DMS 273 (cell line): ENCODE measurements around the gene C18orf63.
"Not testable (repeated sequence)": the region's sequence is repeated elsewhere in the genome, so short reads cannot be mapped to it uniquely, and the experiment has no call there.

Experiments used
- DNase-seq: peaks from one replicate; lab custom pipeline; 2025; ENCODE audit not compliant: unreplicated experiment; lab: John Stamatoyannopoulos, UW

C18orf63 gene

DNA sequence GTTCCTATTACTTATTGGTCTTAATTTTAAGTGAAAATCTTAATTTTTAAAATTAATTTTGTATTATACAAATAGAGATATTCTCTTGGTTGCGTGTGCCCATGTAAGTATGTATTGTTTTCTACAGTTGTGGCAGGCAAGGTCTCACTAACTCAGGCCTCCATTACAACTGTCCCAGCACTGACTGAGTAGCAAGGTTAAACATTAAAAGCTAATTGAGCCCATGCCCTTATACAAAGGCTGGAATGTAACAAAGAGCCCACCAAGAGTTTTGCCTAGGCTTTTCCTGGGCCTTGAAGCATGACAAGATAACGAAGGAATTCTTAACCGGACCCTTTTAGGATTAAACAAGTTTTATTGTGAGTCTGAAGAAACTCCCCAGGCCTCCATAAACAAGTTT lies 11.2 kb downstream of the C18orf63 start:
- not testable (repeated sequence) for DNase-seq

DNA sequence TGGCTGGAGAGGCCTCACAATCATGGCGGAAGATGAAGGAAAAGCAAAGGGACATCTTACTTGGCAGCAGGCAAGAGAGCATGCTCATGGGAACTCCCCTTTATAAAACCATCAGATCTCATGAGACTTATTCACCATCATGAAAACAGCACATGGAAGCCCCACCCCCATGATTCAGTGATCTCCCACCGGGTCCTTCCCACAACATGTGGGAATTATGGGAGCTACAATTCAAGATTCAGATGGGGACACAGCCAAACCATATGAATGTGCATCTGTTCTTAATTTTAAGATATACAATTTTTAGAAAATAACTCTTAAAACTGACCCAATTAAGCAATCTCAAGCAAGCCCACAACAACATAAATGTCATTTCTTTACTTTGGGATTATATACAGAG lies 12.6 kb downstream of the C18orf63 start:
- no peak for DNase-seq

DNA sequence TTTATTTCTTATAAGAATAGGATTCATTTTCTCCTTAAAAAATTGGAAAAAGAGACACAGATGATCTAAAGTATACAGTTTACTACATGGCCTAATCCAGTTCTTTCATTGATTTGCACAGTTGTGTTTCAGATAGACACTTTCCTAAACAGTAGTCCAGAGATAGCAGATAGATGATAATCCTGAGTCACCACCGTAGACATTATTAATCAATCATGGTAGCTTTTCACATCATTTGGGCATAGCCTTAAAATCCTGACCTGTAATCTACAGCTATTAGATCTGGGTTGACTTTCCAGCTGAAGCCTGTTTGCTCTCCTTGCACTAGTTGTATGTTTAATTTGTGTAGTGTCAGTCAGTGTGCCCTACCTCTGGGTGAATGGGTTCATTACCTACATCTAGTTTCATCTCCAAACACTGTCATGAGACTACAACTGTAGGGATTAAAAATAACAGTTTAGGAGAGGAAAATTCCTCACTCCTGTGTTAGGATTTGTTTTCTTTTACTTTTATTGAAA lies 14.1 kb downstream of the C18orf63 start:
- no peak for DNase-seq

DNA sequence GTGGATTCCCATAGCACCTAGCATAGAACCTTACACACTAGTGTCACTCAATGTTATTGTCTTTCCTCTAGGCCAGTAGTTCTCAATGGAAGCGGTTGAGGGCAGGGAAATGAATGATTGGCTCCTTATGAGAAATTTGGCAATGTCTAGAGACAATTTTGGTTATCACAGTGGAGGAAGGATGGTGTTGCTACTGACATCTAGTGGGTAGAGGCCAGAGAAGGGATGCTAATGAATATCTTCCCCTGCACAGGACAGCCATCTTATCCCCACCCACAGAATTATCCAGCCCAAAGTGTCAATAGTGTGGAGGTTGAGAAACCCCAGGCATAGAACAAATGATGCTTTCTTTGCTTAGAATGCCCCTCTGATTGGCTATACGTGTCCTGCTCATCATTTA lies 15.8 kb downstream of the C18orf63 start:
- peak; percentile 23 for DNase-seq

DNA sequence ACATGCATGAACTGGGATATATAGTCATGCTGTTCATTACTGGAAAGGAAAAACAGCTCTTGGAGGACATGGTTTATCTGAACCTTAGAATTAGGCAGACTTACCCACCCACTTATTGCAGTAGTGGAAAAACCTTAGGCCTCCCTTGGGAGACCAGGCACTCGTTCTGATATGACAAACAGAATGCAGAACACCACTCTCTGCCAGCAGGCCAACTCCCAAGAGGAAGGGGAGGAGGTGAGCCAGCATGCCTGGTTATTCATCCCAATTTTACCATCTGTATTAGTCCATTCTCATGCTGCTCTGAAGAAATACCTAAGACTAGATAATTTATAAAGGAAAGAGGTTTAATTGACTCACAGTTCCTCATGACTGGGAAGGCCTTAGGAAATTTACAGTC lies 17.5 kb downstream of the C18orf63 start:
- no peak for DNase-seq

DNA sequence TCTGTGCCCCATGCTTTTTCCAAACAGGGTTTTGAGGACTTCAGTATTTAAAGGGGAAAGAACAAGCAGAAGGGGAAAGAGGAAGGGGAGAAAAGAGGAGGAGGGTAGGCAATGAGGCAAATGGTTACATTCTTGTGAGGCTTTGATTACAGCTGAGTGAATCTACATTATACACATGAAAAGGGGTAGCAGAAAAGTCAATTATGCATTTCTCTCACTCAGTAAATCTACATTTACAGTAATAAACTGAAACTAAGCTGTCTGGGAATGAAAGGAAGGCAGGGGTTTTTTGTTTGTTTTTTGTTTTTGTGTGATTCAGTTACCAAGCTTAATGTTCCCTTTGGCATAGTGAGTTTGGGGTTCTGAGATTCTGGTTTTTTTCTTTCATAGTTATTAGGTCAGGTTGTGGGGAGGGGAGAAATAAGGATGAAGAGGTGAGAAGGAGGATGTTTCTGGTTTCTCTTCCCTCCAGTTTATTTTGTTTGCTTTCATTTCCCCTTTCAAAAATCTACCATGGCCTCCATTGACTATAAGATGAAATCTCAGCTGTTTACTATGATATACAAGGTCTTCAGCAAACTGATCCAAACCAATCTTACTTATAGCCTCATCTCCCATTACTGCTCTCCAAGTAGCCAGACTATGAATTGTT lies 18.7 kb downstream of the C18orf63 start:
- no peak for DNase-seq

DNA sequence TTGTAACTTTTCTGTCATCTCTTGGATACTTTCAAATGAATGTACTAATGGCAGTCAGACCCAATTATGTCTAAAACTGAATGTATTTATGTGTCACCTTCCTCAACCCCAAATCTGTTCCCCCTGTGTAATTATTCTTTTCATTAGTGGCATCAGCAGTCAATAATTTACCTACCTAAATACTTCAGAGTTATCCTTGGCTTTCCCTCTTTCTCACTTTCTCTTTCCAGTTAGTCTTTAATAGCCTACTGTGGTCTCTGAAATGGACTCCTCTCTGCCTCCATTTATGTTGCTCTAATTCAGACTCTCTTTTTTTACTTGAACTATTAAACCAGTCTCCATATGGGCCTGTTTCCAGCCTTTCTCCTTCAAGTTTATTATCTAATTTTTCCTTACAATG lies 21.0 kb downstream of the C18orf63 start:
- DNase-seq = no peak

DNA sequence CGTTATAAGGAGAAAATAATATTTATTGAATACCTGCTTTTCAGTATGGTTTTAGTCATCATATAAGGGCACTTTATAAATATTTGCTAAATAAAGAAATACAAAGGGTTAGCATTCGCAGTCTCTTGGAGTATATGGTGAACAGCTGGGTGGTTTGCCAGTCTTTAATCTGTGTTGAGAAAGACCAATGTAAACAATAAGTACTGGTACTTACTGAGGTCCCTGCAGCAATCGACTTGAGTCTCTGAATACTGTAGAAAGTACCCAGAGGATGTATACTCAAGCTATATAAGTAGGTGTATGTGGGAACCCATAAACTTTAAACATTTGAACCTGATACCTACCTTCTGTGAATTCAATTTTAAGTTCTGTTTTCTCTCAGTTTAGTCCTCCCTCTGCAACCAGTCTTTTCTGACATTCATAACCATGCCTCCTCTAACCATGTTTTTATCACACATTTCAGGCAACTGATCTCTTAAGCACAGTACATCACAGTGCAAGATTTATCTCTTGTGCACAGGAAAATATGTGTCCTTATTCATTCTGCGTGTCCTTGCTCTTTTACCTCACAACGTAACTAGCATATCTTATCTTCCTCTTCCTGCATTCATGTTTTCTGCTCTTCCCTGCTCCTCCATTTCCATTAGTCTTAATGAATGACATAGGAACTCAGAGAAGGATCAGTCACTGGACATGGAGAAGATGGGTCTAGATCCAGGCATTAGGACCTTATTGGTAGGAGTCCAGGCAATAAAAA lies 21.7 kb downstream of the C18orf63 start:
- DNase-seq = no peak

DNA sequence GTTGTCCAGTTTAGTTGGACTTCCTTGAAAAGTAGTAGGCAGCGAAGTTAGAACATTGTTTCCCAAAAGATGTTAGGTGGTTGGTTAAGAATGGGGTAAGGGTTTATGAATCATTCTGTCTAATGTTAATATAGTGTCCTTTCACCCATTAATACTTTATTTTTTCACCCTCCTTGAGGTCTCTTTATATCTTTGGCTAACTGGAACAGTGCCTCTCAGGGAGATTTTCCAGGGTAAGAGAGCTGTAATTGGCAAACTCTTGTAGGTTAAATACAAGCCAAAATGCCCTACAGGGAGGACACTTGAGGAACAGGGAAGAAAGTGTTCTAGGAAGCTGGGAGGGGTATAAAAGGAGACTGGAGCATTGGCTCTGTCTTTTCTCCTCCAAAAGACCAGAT lies 22.3 kb downstream of the C18orf63 start:
- no peak for DNase-seq

DNA sequence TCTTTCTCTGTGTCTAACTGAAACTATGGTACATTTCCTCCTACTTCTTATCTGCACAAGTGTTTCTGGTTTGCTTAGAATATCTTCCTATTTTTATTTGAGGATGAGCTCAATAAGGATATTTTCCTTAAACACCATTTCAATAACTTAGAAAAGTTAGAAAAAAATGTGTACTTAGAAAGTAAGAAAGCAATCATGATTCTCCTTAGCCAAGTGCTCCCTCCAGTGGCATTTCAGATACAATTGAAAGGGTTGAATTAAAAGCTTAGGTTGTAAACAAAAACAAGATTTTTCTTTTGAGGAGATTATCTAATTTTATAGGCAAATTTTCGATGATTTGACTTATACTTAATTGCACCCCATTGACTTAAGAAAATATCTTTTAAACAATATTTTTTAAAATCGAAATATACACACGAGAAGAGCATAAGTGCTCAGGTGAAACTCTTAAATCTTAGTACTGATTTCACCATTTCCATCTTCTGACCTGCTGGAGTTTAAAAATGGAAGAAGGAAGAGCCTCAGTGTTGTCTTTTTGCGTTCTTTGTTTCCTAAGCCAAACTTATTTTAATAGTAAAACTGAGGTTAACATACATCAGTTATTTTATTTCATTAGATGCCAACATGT lies 26.9 kb downstream of the C18orf63 start:
- peak; percentile 65 for DNase-seq

DNA sequence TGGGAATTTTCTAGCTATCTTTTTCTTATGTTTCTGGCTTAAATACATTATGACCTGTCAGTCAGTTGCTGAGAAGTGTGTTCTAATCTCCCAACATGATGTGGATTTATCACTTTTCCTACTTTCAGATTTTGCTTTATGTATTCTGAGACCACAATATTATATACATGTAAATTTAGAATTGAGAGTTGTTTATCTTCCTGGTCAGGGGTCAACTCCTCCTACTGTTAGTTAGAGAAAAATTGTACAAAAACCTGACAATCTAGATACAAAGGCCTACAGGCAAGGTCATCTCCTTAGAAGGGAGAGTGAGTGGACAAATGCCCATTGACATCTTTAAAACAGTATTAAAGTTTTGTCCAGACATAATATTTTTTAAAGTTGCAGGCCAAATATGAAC lies 30.6 kb downstream of the C18orf63 start:
- no peak for DNase-seq

DNA sequence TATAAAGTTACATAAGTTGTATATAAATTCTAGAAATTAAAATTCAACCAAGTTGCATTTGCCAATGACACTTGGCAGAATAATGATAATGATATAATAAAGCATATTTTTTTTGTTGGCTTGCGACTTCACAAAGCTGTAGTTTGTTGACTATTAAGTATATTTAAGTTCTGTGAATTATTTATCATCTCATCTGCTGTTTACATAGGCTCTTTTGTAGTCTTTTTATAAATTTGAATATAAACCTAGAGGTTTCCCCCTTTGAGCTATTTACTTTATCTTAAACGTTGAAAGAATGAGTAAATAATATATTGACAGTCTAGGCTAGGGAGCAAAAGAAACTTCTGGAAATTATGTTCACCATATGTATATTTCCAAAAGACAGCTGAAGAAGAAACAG lies 32.9 kb downstream of the C18orf63 start:
- DNase-seq = no peak

DNA sequence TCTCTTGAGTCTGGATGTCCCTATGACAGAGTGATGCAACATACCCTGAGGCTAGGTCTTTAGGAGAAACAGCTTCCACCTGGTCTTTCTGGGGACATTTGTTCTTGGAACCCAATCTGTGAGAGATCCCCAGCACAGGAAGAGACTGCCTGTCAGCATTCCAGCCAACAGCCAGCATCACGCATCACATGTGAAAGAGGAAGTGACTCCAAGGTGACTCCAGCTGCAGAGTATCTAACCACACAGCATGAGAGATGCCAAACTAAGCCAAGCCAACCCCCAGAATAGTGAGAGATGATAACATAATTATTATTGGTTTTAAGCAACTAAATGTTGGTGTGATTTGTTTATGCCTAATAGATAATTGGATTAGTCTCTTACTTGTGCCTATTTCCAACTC lies 35.7 kb downstream of the C18orf63 start:
- DNase-seq = no peak

DNA sequence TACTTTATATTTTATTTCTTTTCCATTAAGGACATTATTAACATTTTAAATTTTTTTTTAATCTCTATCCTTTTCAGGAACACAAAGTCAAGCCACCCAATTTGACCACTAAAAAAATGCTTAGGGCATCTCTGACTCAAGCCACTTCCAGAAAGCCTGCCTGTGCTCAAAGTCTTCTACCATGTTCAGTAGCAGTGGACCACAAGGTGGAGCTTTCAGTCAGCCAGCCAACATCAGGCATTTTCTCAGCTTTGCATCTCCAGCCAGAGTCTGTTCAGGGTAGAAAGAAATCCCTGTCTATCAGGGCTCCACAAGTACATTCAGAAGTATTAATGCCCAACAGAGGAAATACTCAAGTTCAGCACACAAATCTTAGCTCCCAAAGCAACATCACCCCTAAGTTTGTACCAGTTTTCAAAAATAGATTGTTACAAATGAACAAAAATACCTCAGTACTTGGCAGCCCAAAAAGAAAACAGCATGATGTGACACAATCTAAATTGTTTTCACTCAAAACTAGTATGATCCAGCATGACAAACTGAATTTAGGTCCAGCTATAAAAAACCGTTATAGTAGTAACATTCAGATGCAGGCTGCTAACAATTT lies 37.6 kb downstream of the C18orf63 start:
- peak; percentile 65 for DNase-seq

DNA sequence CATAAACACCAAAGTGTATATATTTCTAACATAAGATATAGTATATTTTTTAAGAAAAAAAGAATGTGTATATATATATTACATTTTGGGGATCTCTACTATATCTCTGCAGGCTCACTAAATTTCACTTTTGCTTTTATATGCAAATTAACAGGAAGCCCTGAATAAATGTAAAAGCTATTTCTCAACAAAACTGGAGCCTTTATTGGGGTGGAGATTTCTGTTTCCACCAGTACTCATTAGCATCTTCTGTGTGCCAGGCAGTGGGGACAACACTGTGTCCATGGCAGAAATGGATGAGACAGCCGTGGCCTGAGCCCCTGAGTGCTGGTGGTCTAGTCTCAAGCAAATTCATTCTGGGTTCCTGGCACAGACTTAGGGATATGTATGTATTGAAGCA lies 41.3 kb downstream of the C18orf63 start:
- DNase-seq = no peak

DNA sequence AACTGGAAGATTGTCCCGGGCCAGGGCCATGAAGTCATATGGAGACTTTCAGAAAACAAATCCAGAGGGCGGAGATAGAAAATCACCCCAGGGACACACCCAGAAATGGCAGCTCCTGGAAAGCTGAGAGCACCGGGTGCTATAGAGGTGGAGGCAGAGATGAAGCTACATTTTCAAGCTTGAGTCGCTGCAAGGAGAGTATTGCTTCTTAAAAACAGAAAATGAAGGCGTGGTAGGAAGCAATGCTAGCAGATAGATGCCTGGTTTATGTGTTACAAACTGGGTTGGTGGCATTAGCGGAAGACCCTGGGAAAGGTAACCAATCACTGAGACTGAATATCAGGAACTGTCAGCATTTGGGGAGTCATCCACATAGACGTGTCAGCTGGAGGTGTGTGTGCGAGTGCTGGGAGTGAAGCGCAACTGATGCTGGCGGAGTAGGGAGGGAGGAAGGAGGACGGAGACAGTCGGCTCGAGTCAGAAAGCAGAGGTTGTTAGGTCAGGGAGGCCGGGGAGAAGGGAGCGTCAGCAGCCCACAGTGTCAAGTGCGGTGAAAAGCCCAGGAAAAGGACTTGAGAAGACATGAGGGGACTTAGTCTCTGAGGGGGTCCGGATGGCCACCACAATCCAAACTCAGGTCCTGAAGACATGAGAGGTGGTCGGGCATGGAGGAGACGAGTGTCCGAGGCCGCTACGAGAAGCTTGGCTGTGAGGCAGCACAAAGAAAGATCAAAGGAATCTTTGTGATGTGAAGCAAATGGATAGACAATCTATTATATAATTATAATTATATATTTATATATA lies 45.4 kb downstream of the C18orf63 start:
- no peak for DNase-seq

DNA sequence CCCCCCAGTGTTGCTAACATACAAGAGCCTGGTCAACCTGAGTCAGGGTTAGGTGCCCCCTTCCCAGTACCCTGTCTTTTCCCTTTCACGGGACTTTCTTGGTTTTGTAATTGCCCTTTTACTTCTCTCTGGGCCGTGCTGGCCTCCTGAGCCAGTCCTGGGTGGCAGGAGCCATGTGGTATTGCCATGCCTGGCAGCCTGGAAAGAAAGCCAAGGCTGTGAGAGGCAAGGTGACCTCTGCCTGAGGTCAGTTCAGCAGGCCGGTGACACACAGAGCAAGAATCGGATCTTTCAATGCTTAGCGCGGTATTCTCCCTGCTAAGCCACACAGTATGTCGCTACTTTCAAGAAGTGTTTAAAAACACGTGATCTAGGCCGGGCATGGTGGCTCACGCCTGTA lies 52.3 kb downstream of the C18orf63 start:
- no peak for DNase-seq

DNA sequence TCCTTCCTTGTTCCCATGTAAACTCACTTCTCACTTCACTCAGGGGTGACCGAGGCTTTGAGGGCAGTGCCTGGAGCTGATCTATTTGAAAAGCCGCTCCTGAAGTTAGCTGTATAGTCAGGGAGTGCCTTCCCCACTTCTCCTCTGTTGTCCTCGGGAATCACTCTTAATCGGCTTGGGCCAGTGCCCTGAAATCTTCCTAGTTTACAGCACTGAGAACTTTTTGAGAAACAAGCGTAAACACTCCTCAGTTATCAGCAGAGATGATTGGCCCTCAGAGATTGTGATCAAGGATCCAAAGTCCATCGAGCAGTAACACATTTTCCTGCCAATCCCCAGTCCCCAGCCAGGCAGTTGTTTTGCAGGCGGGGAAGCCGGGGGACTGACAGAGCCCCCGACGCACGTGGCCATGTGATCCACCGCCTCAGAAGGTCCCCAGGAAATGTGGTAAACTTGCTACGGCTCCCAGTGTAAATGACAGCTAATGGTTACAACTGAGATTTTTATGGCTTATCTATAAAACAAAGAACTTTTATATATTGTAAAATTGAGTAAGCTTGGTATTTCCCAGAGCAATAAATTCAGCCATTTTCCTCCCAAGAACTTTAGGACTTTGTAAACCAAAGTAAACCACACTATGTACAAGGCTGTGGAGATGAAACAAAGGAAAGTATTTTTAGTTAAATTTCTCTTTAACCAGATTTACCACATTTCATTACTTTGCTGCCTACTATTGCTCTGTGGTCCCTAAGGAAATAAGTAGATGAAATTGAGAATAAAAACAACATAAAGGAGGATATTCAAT lies 53.5 kb downstream of the C18orf63 start:
- no peak for DNase-seq

DNA sequence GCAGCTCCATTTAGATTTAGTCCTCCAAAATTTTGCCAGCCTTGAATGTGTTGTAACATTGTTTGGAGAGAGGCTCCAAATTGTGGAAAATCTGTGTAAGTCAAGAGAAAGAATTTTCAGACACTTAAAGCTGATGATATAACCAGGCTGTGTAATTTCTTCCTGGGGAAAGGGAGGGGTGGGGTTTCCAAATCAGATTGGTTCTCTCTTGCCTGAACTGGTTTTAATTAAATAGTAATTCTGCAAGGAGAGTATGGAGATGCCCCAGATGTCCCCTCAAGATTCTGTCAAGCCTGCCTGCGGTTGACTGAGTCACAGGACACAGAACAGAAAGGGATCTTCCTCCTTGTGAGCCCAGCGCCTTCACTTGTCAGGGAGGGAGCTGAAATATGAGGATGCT lies 54.5 kb downstream of the C18orf63 start:
- no peak for DNase-seq

DNA sequence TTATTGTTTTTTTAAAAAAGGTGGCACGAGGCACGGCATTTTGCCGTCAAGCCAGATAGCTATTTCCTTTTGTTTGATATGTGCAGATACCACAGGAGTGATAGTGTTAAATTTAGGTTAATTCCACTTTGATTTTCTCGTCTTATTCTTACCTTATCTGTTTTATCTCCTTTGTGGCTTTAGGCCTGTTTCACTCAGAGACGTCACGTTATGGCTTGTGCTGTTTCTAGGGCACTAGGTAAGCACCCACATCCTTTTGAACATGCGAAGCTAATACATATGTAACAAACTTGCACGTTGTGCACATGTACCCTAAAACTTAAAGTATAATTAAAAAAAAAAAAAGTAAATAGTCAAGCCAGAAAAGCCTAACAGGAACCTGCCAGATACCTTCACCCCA lies 57.8 kb downstream of the C18orf63 start:
- no peak for DNase-seq
